Naive thymus-derived CD8-positive, alpha-beta T cell (primary cell): ENCODE results near the gene ROCK2. TPM values are rescaled to one million over a fixed set of nuclear protein-coding genes. Genes with fewer than 3 reads are reported as not detected.
A peak's percentile ranks its signal among the peaks of the same experiment; 100 is the strongest.
"Not testable (repeated sequence)": the region's sequence is repeated elsewhere in the genome, so short reads cannot be mapped to it uniquely, and the experiment has no call there.

ENCODE experiments used
- ATAC-seq, 2 donors: fragments of 150-1000 bp; cut with Tn5 transposase in 1 of 2; sonication (Bioruptor Pico), chemical (Tn5 transposase) in 1 of 2; 1 replicate in 1 of 2; 2 replicates in 1 of 2; pipeline ENCODE4 v1.10.0; 2021; ENCODE audit warnings: mild to moderate bottlenecking in 2 of 2, moderate library complexity in 2 of 2
- POLR2A ChIA-PET: fragments of 350-600 bp; sonication (Branson Sonifier 250); formaldehyde crosslinking; loops from one replicate; lab custom pipeline; 2021; ENCODE audit warnings: antibody characterized with exemption; lab: Charles Lee
- DNase-seq, 10 donors: peaks; one replicate each; pipeline versions ENCODE4 v3.0.0 to v3.0.0-alpha.2; 2020 to 2022
- H3K27ac Mint-ChIP-seq, 10 donors: one replicate each; pipeline ENCODE4 v1.8.0; 2020 to 2022; ENCODE audit warnings: mild to moderate bottlenecking in 10 of 10, mixed read lengths in 10 of 10, moderate library complexity in 4 of 10, inconsistent platforms in 1 of 10
- H3K27me3 Mint-ChIP-seq, 5 donors: one replicate each; pipeline ENCODE4 v1.8.0; 2021 to 2022; ENCODE audit warnings: mixed read lengths in 5 of 5
- H3K36me3 Mint-ChIP-seq, 3 donors: one replicate each; pipeline ENCODE4 v1.8.0; 2020 to 2022; ENCODE audit warnings: mixed read lengths in 3 of 3, mild to moderate bottlenecking in 2 of 3, inconsistent platforms in 1 of 3
- H3K4me1 Mint-ChIP-seq, 4 donors: one replicate each; pipeline ENCODE4 v1.8.0; 2021 to 2022; ENCODE audit warnings: mixed read lengths in 4 of 4
- H3K4me3 Mint-ChIP-seq, 10 donors: one replicate each; pipeline ENCODE4 v1.8.0; 2020 to 2022; ENCODE audit warnings: mild to moderate bottlenecking in 10 of 10, mixed read lengths in 10 of 10, moderate library complexity in 6 of 10, inconsistent platforms in 1 of 10
- H3K9me3 Mint-ChIP-seq, 9 donors: one replicate each; pipeline ENCODE4 v1.8.0; 2020 to 2022; ENCODE audit warnings: mixed read lengths in 9 of 9, mild to moderate bottlenecking in 3 of 9, inconsistent platforms in 1 of 9, moderate library complexity in 1 of 9
- polyA plus RNA-seq, 3 donors: library from polyadenylated mRNA; unstranded; fragments of 300-500 nt; fragmentation: Illumina TruSeq; gene quantifications; one replicate each; pipeline ENCODE4 v1.2.3, GENCODE V29; 2021
- total RNA-seq, 8 experiments: library from RNA in 2 of 8; stranded (reverse) in 2 of 8; gene quantifications; one replicate each; pipeline ENCODE4 v1.2.3 and lab custom pipeline; 2021 to 2026

Gene ROCK2
- total and polyA plus RNA-seq, 5 experiments from 2014 or later = 6.1 to 23.9 (median 7.6) TPM

- H3K36me3 Mint-ChIP-seq = peaks cover 0 to 28% (median 11%) of the 10 kb centered on the region in 3 donors
- POLR2A ChIA-PET = no interaction called here
Observed at GRCh38 chr2:11245322-11245721, 99.1 kb downstream of the ROCK2 start.

DNA sequence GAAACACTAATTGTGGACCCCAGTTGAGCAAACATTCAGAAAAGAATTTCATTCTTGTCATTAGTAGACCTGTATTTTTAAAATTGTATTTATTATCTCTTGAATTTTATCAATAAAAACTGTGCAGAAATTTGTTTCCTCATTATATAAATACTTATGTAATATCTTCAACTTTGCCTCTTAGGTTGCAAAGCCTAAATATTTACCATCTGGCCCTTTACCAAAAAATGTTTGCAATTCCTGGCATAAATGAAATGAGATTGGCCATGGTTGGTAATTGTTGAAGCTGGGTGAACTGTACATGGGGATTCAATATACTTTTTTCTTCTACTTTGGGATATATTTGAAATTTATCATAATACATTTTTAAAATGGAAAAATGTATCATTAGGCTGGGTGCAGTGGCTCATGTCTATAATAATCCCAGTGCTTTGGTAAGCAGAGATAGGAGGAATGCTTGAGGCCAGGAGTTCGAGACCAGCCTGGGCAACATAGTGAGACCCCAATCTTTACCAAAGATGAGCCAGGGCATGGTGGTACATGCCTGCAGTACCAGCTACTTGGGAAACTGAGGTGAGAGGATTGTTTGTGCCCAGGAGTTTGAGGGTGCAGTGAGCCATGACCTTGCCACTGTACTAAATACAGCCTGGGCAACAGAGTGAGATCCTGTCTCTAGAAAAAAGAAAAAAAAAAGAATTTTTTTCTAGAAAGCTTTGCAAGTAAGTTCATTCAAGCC is 100.2 kb downstream of the ROCK2 start:
- ATAC-seq (no peak), DNase-seq (no peak)
- H3K36me3 Mint-ChIP-seq = peaks cover 0 to 23% (median 11%) of the 10 kb centered on the region in 3 donors
- H3K4me1 Mint-ChIP-seq = peaks cover 0 to 6% (median 4%) of the 10 kb centered on the region in 4 donors
- no peak overlapping the region for H3K27ac Mint-ChIP-seq
- H3K27me3 Mint-ChIP-seq = no peaks in the 10 kb centered on the region
- H3K9me3 Mint-ChIP-seq = no peaks in the 10 kb centered on the region
- no peak overlapping the region for H3K4me3 Mint-ChIP-seq
- POLR2A ChIA-PET = no interaction called here

More at GRCh38 chr2:11245322-11245721, 99.1 kb downstream of the ROCK2 start:
- Mint-ChIP-seq H3K27me3 (no peaks in the 10 kb centered on the region), H3K27ac (no peak overlapping the region), H3K4me3 (no peak overlapping the region), H3K4me1 (peaks cover 0 to 6% (median 2%) of the 10 kb centered on the region in 4 donors), H3K9me3 (no peaks in the 10 kb centered on the region)
- DNase-seq = no peak
- ATAC-seq = no peak

GRCh38 chr2:11243512-11243911 is 100.9 kb downstream of the ROCK2 start:
- no peak for ATAC-seq
- H3K27ac Mint-ChIP-seq = no peak overlapping the region

DNA sequence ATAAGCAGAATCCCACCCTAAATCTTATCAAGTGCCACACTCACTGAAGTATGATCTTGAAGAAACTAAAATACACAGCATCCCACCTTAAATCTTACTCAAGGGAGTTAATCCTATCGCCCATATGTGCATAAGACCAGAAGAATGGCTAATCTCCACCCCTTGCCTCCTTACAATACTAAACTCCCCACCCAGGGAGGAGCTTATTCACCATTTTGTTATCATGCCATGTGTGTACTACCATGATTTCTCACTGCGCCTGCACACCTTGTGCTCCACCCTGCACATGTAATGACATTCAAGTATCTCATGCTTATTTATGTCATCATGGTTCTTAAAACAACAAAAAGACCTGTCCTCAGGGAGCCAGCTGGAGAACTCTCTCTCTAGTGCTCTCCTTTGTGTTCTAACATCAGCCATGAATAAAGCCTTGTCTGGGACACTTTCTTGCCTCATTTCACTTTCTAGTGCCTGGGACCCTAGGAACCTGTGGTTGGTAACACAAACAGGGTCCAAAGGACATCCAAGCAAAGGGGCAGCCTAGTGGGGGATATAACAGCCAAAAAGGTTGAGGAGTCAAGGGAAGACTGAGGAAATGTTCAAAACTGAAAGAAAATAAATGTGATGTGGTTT is 101.8 kb downstream of the ROCK2 start:
- Mint-ChIP-seq H3K27ac (peak overlapping the region in 1 of 10 donors; percentile 40), H3K4me3 (no peak overlapping the region)
- POLR2A ChIA-PET = no interaction called here

More at GRCh38 chr2:11243512-11243911, 100.9 kb downstream of the ROCK2 start:
- peaks cover 0 to 6% (median 5%) of the 10 kb centered on the region in 4 donors for H3K4me1 Mint-ChIP-seq
- peaks cover 0 to 22% (median 11%) of the 10 kb centered on the region in 3 donors for H3K36me3 Mint-ChIP-seq
- POLR2A ChIA-PET = no interaction called here
- H3K4me3 Mint-ChIP-seq = no peak overlapping the region
- H3K9me3 Mint-ChIP-seq = no peaks in the 10 kb centered on the region
- no peak for DNase-seq
- no peaks in the 10 kb centered on the region for H3K27me3 Mint-ChIP-seq

DNA sequence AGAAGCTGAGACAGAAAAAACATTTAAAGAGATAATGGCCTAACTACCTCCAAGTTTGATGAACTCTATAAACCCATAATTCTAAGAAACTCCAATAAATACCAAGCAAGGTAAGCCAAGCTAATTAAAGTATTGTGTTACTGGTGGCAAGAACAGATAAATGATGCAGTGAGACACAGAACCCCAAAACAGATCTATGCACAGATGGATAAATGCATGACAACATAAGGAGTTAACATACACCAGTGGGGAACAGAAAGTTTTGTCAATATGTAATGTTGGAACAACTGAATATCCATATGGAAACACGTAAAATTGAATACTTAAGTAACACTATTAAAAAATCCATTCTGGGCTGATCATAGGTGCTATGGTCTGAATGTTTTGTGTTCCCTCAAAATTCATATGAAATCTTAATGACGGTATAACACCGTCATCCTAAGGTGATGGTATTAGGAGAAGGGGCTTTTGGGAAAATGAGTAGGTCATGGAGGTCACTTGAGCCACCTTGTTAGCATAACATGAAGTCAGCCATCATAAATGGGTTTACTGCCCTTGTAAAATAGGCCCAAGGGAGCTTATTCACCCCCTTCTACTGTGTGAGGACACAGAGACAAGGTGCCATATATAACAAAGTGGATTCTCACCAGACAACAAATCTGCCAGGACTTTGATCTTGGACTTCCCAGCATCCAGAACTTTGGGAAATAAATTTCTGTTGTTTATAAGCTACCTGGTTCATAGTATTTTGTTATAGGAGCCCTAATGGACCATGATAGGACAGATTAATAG is 102.8 kb downstream of the ROCK2 start:
- POLR2A ChIA-PET = no interaction called here
- Mint-ChIP-seq H3K4me3 (no peak overlapping the region), H3K9me3 (no peaks in the 10 kb centered on the region), H3K4me1 (peaks cover 0 to 8% (median 6%) of the 10 kb centered on the region in 4 donors), H3K36me3 (peaks cover 0 to 9% (median 1%) of the 10 kb centered on the region in 3 donors), H3K27me3 (no peaks in the 10 kb centered on the region), H3K27ac (no peak overlapping the region)
- no peak for ATAC-seq
- no peak for DNase-seq

More for the DNA sequence above, 101.8 kb downstream of the ROCK2 start:
- no peaks in the 10 kb centered on the region for H3K9me3 Mint-ChIP-seq
- ATAC-seq (no peak), DNase-seq (no peak)
- peaks cover 0 to 8% (median 6%) of the 10 kb centered on the region in 4 donors for H3K4me1 Mint-ChIP-seq
- no peaks in the 10 kb centered on the region for H3K27me3 Mint-ChIP-seq
- peaks cover 0 to 18% (median 10%) of the 10 kb centered on the region in 3 donors for H3K36me3 Mint-ChIP-seq

- no peaks in the 10 kb centered on the region for H3K27me3 Mint-ChIP-seq
- H3K4me1 Mint-ChIP-seq = peaks cover 0 to 6% (median 4%) of the 10 kb centered on the region in 4 donors
- no peak overlapping the region for H3K27ac Mint-ChIP-seq
- H3K36me3 Mint-ChIP-seq = peaks cover 0 to 13% (median 1%) of the 10 kb centered on the region in 3 donors
- POLR2A ChIA-PET = interaction anchor here (0.6 kb wide), 1 partner anchor 124 kb away, joined by 3 read pairs; no protein-coding TSS in a partner anchor
- DNase-seq = no peak
- ATAC-seq = no peak
- no peak overlapping the region for H3K4me3 Mint-ChIP-seq
- no peaks in the 10 kb centered on the region for H3K9me3 Mint-ChIP-seq
Observed at GRCh38 chr2:11239666-11240462, 104.6 kb downstream of the ROCK2 start.

GRCh38 chr2:11239147-11239546 is 105.3 kb downstream of the ROCK2 start:
- H3K4me1 Mint-ChIP-seq = peaks cover 0 to 6% (median 4%) of the 10 kb centered on the region in 4 donors
- H3K27me3 Mint-ChIP-seq = no peaks in the 10 kb centered on the region
- ATAC-seq = no peak
- POLR2A ChIA-PET = no interaction called here
- H3K36me3 Mint-ChIP-seq = peaks cover 0 to 13% (median 1%) of the 10 kb centered on the region in 3 donors
- no peak overlapping the region for H3K4me3 Mint-ChIP-seq
- H3K9me3 Mint-ChIP-seq = no peaks in the 10 kb centered on the region
- H3K27ac Mint-ChIP-seq = no peak overlapping the region
- no peak for DNase-seq

DNA sequence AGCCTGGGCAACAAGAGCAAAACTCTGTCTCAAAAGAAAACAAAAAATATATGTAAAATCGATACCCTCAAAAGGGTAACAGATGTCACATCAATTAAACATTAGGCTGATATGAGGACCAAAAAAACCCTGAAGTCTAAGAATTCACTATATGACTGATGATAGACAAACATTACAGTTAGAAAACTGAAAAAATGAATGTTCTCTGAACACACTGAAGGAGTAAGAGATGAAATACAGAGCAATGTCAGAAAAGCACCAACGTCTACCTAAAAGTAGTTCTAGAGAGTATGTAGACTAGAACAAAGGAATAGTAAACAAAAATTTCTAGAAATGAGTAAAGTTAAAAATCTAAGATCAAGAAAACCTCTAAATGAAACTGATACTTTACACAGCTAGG is 107.3 kb downstream of the ROCK2 start:
- no peak overlapping the region for H3K27ac Mint-ChIP-seq
- H3K4me3 Mint-ChIP-seq = no peak overlapping the region
- no peaks in the 10 kb centered on the region for H3K9me3 Mint-ChIP-seq
- POLR2A ChIA-PET = no interaction called here
- DNase-seq (no peak), ATAC-seq (no peak)
- no peaks in the 10 kb centered on the region for H3K27me3 Mint-ChIP-seq
- peaks cover 0 to 6% (median 5%) of the 10 kb centered on the region in 4 donors for H3K4me1 Mint-ChIP-seq
- H3K36me3 Mint-ChIP-seq = peaks cover 0 to 12% (median 1%) of the 10 kb centered on the region in 3 donors

- Mint-ChIP-seq H3K36me3 (peaks cover 0 to 12% (median 1%) of the 10 kb centered on the region in 3 donors), H3K4me3 (no peak overlapping the region), H3K9me3 (no peaks in the 10 kb centered on the region), H3K4me1 (peaks cover 0 to 5% (median 5%) of the 10 kb centered on the region in 4 donors), H3K27ac (peak overlapping the region in 1 of 10 donors; percentile 63), H3K27me3 (no peaks in the 10 kb centered on the region)
- ATAC-seq (no peak), DNase-seq (no peak)
- POLR2A ChIA-PET = no interaction called here
Observed at GRCh38 chr2:11236335-11236734, 108.1 kb downstream of the ROCK2 start.

- no peak for DNase-seq
- ATAC-seq = no peak
- Mint-ChIP-seq H3K27ac (peak overlapping the region in 1 of 10 donors; percentile 63), H3K27me3 (no peaks in the 10 kb centered on the region), H3K4me1 (peaks cover 0 to 5% (median 3%) of the 10 kb centered on the region in 4 donors), H3K4me3 (no peak overlapping the region), H3K9me3 (no peaks in the 10 kb centered on the region), H3K36me3 (peaks cover 0 to 12% (median 1%) of the 10 kb centered on the region in 3 donors)
- POLR2A ChIA-PET = no interaction called here
Observed at GRCh38 chr2:11235583-11235982, 108.9 kb downstream of the ROCK2 start.

GRCh38 chr2:11234309-11234708 is 110.1 kb downstream of the ROCK2 start:
- ATAC-seq = no peak
- H3K4me3 Mint-ChIP-seq = no peak overlapping the region
- H3K9me3 Mint-ChIP-seq = no peaks in the 10 kb centered on the region
- no peak overlapping the region for H3K27ac Mint-ChIP-seq
- H3K27me3 Mint-ChIP-seq = no peaks in the 10 kb centered on the region
- H3K4me1 Mint-ChIP-seq = peaks cover 0 to 5% (median 3%) of the 10 kb centered on the region in 4 donors
- no peak for DNase-seq
- H3K36me3 Mint-ChIP-seq = peaks cover 0 to 15% (median 1%) of the 10 kb centered on the region in 3 donors
- POLR2A ChIA-PET = no interaction called here

- POLR2A ChIA-PET, H3K27me3 Mint-ChIP-seq, H3K27ac Mint-ChIP-seq, H3K4me3 Mint-ChIP-seq, DNase-seq, H3K4me1 Mint-ChIP-seq, ATAC-seq, H3K9me3 Mint-ChIP-seq: not testable (repeated sequence)
- peaks cover 0 to 16% (median 3%) of the 10 kb centered on the region in 3 donors for H3K36me3 Mint-ChIP-seq
Observed at GRCh38 chr2:11231193-11231592, 113.2 kb downstream of the ROCK2 start.
